ENCODE results near the gene APBA2.

- no peak for TF ChIP-seq POLR2A (IDR thresholded peaks at IDR 0.05)
- no peak for TF ChIP-seq CTCF (IDR thresholded peaks at IDR 0.05)
These were observed 8.9 kb downstream of the APBA2 start for GRCh38 chr15:28894631-28895030.
